DOHH2 (cell line): ENCODE measurements around the gene SEMA5B.

ENCODE experiments used
- H3F3A ChIP-seq: fragments of 200-600 bp; sonication (generic), shearing (Covaris generic); 2 replicates; pipeline ENCODE4 v1.6.0; 2016; ENCODE audit warnings: antibody characterized with exemption, mild to moderate bottlenecking; ENCODE audit not compliant: control insufficient read depth, insufficient read depth
- H3K27ac ChIP-seq: fragments of 200-600 bp; sonication (generic); 2 replicates; pipeline ENCODE4 v1.5.1; 2014; ENCODE audit warnings: low read depth, mild to moderate bottlenecking, low read length, moderate library complexity
- H3K27me3 ChIP-seq: fragments of 200-600 bp; sonication (generic); 2 replicates; pipeline ENCODE4 v1.6.1; 2014; ENCODE audit warnings: mild to moderate bottlenecking, low read length, mixed read lengths; ENCODE audit not compliant: control insufficient read depth
- H3K36me3 ChIP-seq: fragments of 200-600 bp; sonication (generic); 2 replicates; pipeline ENCODE4 v1.6.1; 2014; ENCODE audit warnings: mild to moderate bottlenecking, low read length, moderate library complexity, mixed read lengths; ENCODE audit not compliant: control insufficient read depth
- H3K4me1 ChIP-seq: fragments of 200-600 bp; sonication (generic); 2 replicates; pipeline ENCODE4 v1.6.1; 2014; ENCODE audit warnings: mild to moderate bottlenecking, low read length, mixed read lengths; ENCODE audit not compliant: control insufficient read depth
- H3K4me2 ChIP-seq: fragments of 200-600 bp; sonication (generic); 2 replicates; pipeline ENCODE4 v1.6.0; 2014; ENCODE audit warnings: mild to moderate bottlenecking, low read length, moderate library complexity
- H3K4me3 ChIP-seq: fragments of 200-600 bp; sonication (generic); 2 replicates; pipeline ENCODE4 v1.5.1; 2014; ENCODE audit warnings: mild to moderate bottlenecking, low read length, mixed read lengths
- H3K79me2 ChIP-seq: fragments of 200-600 bp; sonication (generic); 2 replicates; pipeline ENCODE4 v1.6.1; 2014; ENCODE audit warnings: mild to moderate bottlenecking, low read length, mixed read lengths; ENCODE audit not compliant: control insufficient read depth
- H3K9me2 ChIP-seq: fragments of 200-600 bp; sonication (generic); replicated peaks from 2 replicates; pipeline ENCODE4 v1.6.1; 2014; ENCODE audit warnings: mild to moderate bottlenecking, low read length, mixed read lengths; ENCODE audit not compliant: control insufficient read depth
- H3K9me3 ChIP-seq: fragments of 200-600 bp; sonication (generic); 2 replicates; pipeline ENCODE4 v1.6.1; 2014; ENCODE audit warnings: antibody characterized with exemption, low read length, mixed read lengths; ENCODE audit not compliant: control insufficient read depth, insufficient read depth
- H4K20me1 ChIP-seq: fragments of 200-600 bp; sonication (generic); 2 replicates; pipeline ENCODE4 v1.6.0; 2014; ENCODE audit warnings: low read depth, mild to moderate bottlenecking, antibody characterized with exemption, low read length, moderate library complexity; ENCODE audit not compliant: control insufficient read depth, insufficient read depth
- CTCF ChIP-seq: fragments of 200-600 bp; sonication (generic); IDR thresholded peaks from one replicate; pipeline ENCODE4 v1.5.1; 2014; ENCODE audit warnings: antibody characterized with exemption, mild to moderate bottlenecking, low read depth, low read length; ENCODE audit not compliant: poor library complexity, severe bottlenecking
- EZH2phosphoT487 ChIP-seq: fragments of 200-600 bp; sonication (generic); IDR thresholded peaks from 2 replicates; pipeline ENCODE4 v1.6.1; 2017; ENCODE audit warnings: borderline replicate concordance, mild to moderate bottlenecking, antibody characterized with exemption, low read length, moderate library complexity, mixed read lengths

Gene SEMA5B

GRCh38 chr3:123066896-123067688 is 39.5 kb upstream of the SEMA5B start, which contains the start of gene PDIA5:
TSS of gene PDIA5 (plus strand) at chr3:123067025. CDS start at chr3:123067165, 140 bp downstream.
- peak within 1 kb of the TSS; percentile 76 for H3K4me3 ChIP-seq
- H3K79me2 ChIP-seq: peaks cover 31% of the 10 kb centered on the region
- H3F3A ChIP-seq: no peaks in the 10 kb centered on the region
- H4K20me1 ChIP-seq: no peaks in the 10 kb centered on the region
- H3K4me2 ChIP-seq: peak within 1 kb of the TSS; percentile 79
- no peak for TF ChIP-seq CTCF
- TF ChIP-seq EZH2phosphoT487: 0 out of 2 replicates have a peak, but pooled peaks have one; percentile 21
- peaks cover 11% of the 10 kb centered on the region for H3K4me1 ChIP-seq
- H3K27me3 ChIP-seq: peaks cover 24% of the 10 kb centered on the region
- H3K36me3 ChIP-seq: no peaks in the 10 kb centered on the region
- no peak within 1 kb of the TSS for H3K27ac ChIP-seq
- no peaks in the 10 kb centered on the region for H3K9me3 ChIP-seq
- H3K9me2 ChIP-seq: no peaks in the 10 kb centered on the region

DNA sequence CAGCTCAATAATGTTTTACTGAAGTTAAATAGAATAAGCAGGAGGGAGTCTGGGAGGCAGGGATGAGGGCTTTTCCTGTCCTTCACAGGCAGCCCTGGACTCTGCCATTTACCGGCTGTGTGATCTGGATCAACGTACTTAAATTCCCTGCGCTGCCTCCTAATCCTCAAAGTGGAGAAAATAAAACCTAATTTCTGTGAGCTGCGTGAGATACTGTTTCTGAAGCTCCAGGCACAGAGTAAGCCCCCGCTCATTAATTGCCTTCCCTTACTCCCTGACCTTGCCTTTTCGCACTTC is 39.0 kb upstream of the SEMA5B start:
- Histone ChIP-seq H3K79me2 (peaks cover 28% of the 10 kb centered on the region), H4K20me1 (no peaks in the 10 kb centered on the region), H3K4me3 (peak overlapping the region; percentile 76), H3K9me3 (no peaks in the 10 kb centered on the region), H3K27me3 (peaks cover 24% of the 10 kb centered on the region), H3K9me2 (no peaks in the 10 kb centered on the region), H3K4me2 (peak overlapping the region; percentile 79), H3K36me3 (no peaks in the 10 kb centered on the region), H3F3A (no peaks in the 10 kb centered on the region), H3K27ac (no peak overlapping the region), H3K4me1 (peaks cover 11% of the 10 kb centered on the region)
- no peak for TF ChIP-seq CTCF
- TF ChIP-seq EZH2phosphoT487: no peak

- H3K27ac ChIP-seq: no peak overlapping the region
- no peaks in the 10 kb centered on the region for H3K36me3 ChIP-seq
- H3K9me3 ChIP-seq: no peaks in the 10 kb centered on the region
- H3F3A ChIP-seq: no peaks in the 10 kb centered on the region
- peaks cover 29% of the 10 kb centered on the region for H3K27me3 ChIP-seq
- no peak overlapping the region for H3K4me2 ChIP-seq
- TF ChIP-seq CTCF (no peak), EZH2phosphoT487 (no peak)
- peaks cover 24% of the 10 kb centered on the region for H3K79me2 ChIP-seq
- no peak overlapping the region for H3K4me3 ChIP-seq
- peaks cover 11% of the 10 kb centered on the region for H3K4me1 ChIP-seq
- H3K9me2 ChIP-seq: no peaks in the 10 kb centered on the region
- H4K20me1 ChIP-seq: 0 out of 2 replicates have a peak, but pooled peaks cover 2% of the 10 kb centered on the region
Measured at GRCh38 chr3:123064914-123065313, 37.4 kb upstream of the SEMA5B start.
